Mucosa of stomach (tissue), 1 donor: ENCODE results near the gene CLEC17A.
"Not testable (repeated sequence)": the region's sequence is repeated elsewhere in the genome, so short reads cannot be mapped to it uniquely, and the experiment has no call there.

Source experiments
- H3K27me3 ChIP-seq: one replicate; pipeline ENCODE4 v1.7.0; 2013; ENCODE audit warnings: mild to moderate bottlenecking, low read length; ENCODE audit not compliant: control insufficient read depth, insufficient read depth
- H3K36me3 ChIP-seq: one replicate; pipeline ENCODE4 v1.7.0; 2013; ENCODE audit warnings: low read length; ENCODE audit not compliant: control insufficient read depth, insufficient read depth
- H3K4me1 ChIP-seq: one replicate; pipeline ENCODE4 v1.7.0; 2013; ENCODE audit warnings: mild to moderate bottlenecking, low read length; ENCODE audit not compliant: control insufficient read depth, insufficient read depth
- H3K4me3 ChIP-seq: one replicate; pipeline ENCODE4 v1.7.0; 2013; ENCODE audit warnings: low read length
- H3K9ac ChIP-seq: one replicate; pipeline ENCODE4 v1.7.0; 2013; ENCODE audit warnings: mild to moderate bottlenecking, low read length, moderate library complexity
- H3K9me3 ChIP-seq: one replicate; pipeline ENCODE4 v1.7.0; 2013; ENCODE audit warnings: mild to moderate bottlenecking, low read length, moderate library complexity; ENCODE audit not compliant: control insufficient read depth
- donor health status: Pancreatic carcinoma.

The CLEC17A gene

GRCh38 chr19:14582894-14583340 is at the start of gene CLEC17A:
Gene CLEC17A, plus strand, starts transcription at chr19:14583084. Its CDS starts 77 bp downstream, at chr19:14583161.
- Histone ChIP-seq H3K9me3 (no peaks in the 10 kb centered on the region), H3K4me3 (no peak within 1 kb of the TSS), H3K9ac (no peak within 1 kb of the TSS), H3K27me3 (no peaks in the 10 kb centered on the region), H3K4me1 (no peaks in the 10 kb centered on the region), H3K36me3 (no peaks in the 10 kb centered on the region)

- no peak overlapping the region for H3K4me3 ChIP-seq
- H3K36me3 ChIP-seq = no peaks in the 10 kb centered on the region
- H3K4me1 ChIP-seq = peaks cover 9% of the 10 kb centered on the region
- no peaks in the 10 kb centered on the region for H3K27me3 ChIP-seq
- H3K9me3 ChIP-seq = no peaks in the 10 kb centered on the region
- H3K9ac ChIP-seq = no peak overlapping the region
Measured at GRCh38 chr19:14533450-14533849, 49.4 kb upstream of the CLEC17A start.

GRCh38 chr19:14536926-14537692 is 45.8 kb upstream of the CLEC17A start:
- H3K36me3 ChIP-seq = no peaks in the 10 kb centered on the region
- H3K9ac ChIP-seq = no peak overlapping the region
- H3K9me3 ChIP-seq = no peaks in the 10 kb centered on the region
- H3K4me3 ChIP-seq = no peak overlapping the region
- no peaks in the 10 kb centered on the region for H3K27me3 ChIP-seq
- H3K4me1 ChIP-seq = peaks cover 9% of the 10 kb centered on the region

GRCh38 chr19:14540741-14541525 is 42.0 kb upstream of the CLEC17A start:
- Histone ChIP-seq H3K9ac (no peak overlapping the region), H3K4me3 (no peak overlapping the region), H3K36me3 (no peaks in the 10 kb centered on the region), H3K4me1 (peaks cover 31% of the 10 kb centered on the region), H3K27me3 (no peaks in the 10 kb centered on the region), H3K9me3 (no peaks in the 10 kb centered on the region)

- not testable (repeated sequence) for H3K27me3 ChIP-seq, H3K9ac ChIP-seq, H3K36me3 ChIP-seq, H3K4me3 ChIP-seq, H3K9me3 ChIP-seq
- peaks cover 28% of the 10 kb centered on the region for H3K4me1 ChIP-seq
Measured at GRCh38 chr19:14541979-14542378, 40.9 kb upstream of the CLEC17A start.

GRCh38 chr19:14542711-14543328 is 40.1 kb upstream of the CLEC17A start:
- Histone ChIP-seq H3K9ac (no peak overlapping the region), H3K27me3 (no peaks in the 10 kb centered on the region), H3K4me3 (no peak overlapping the region), H3K9me3 (no peaks in the 10 kb centered on the region), H3K36me3 (no peaks in the 10 kb centered on the region), H3K4me1 (peaks cover 28% of the 10 kb centered on the region)

GRCh38 chr19:14544047-14544446 is 38.8 kb upstream of the CLEC17A start:
- Histone ChIP-seq H3K9ac (no peak overlapping the region), H3K9me3 (no peaks in the 10 kb centered on the region), H3K27me3 (no peaks in the 10 kb centered on the region)

GRCh38 chr19:14544977-14545715 is 37.7 kb upstream of the CLEC17A start:
- Histone ChIP-seq H3K4me1 (peaks cover 26% of the 10 kb centered on the region), H3K9ac (no peak overlapping the region), H3K9me3 (no peaks in the 10 kb centered on the region), H3K36me3 (no peaks in the 10 kb centered on the region), H3K4me3 (no peak overlapping the region), H3K27me3 (no peaks in the 10 kb centered on the region)

More at GRCh38 chr19:14544047-14544446, 38.8 kb upstream of the CLEC17A start:
- Histone ChIP-seq H3K4me3 (no peak overlapping the region), H3K36me3 (no peaks in the 10 kb centered on the region), H3K4me1 (peaks cover 23% of the 10 kb centered on the region)

GRCh38 chr19:14545716-14546082 is 37.2 kb upstream of the CLEC17A start:
- no peaks in the 10 kb centered on the region for H3K9me3 ChIP-seq
- no peak overlapping the region for H3K4me3 ChIP-seq

GRCh38 chr19:14550201-14550754 is 32.6 kb upstream of the CLEC17A start:
- Histone ChIP-seq H3K36me3 (no peaks in the 10 kb centered on the region), H3K9ac (no peak overlapping the region), H3K4me1 (peaks cover 22% of the 10 kb centered on the region), H3K9me3 (no peaks in the 10 kb centered on the region), H3K4me3 (no peak overlapping the region), H3K27me3 (no peaks in the 10 kb centered on the region)

More at GRCh38 chr19:14545716-14546082, 37.2 kb upstream of the CLEC17A start:
- no peak overlapping the region for H3K9ac ChIP-seq
- H3K36me3 ChIP-seq = no peaks in the 10 kb centered on the region
- H3K27me3 ChIP-seq = no peaks in the 10 kb centered on the region
- peaks cover 31% of the 10 kb centered on the region for H3K4me1 ChIP-seq

- not testable (repeated sequence) for H3K36me3 ChIP-seq, H3K9me3 ChIP-seq, H3K27me3 ChIP-seq, H3K4me3 ChIP-seq
- H3K4me1 ChIP-seq = peaks cover 20% of the 10 kb centered on the region
- H3K9ac ChIP-seq = peak overlapping the region; percentile 25
Measured at GRCh38 chr19:14551134-14552005, 31.5 kb upstream of the CLEC17A start.
